Keratinocyte (primary cell): ENCODE data around the gene JSRP1. TPM values are rescaled to one million over a fixed set of nuclear protein-coding genes. Genes with fewer than 3 reads are reported as not detected.

Source experiments
- DNase-seq: peaks from one replicate; pipeline ENCODE4 v3.0.0-alpha.2; 2011; ENCODE audit warnings: low read depth, missing footprints, low spot score
- FAIRE-seq: peaks from 2 replicates; lab custom pipeline; 2011; peaks lifted over from hg19 to GRCh38; lab: Jason Lieb, UNC
- H2AFZ ChIP-seq: 2 replicates; pipeline ENCODE4 v1.6.0; 2012; ENCODE audit warnings: low read length, control low read depth, inconsistent platforms; ENCODE audit not compliant: control insufficient read depth
- H3K27ac ChIP-seq: 2 replicates; pipeline ENCODE4 v1.5.1; 2011; ENCODE audit warnings: low read length; ENCODE audit not compliant: control insufficient read depth, insufficient read depth
- H3K27me3 ChIP-seq: 3 replicates; pipeline ENCODE4 v1.6.0; 2011; ENCODE audit warnings: low read length; ENCODE audit not compliant: control insufficient read depth, insufficient read depth; ENCODE audit errors: extremely low read depth
- H3K36me3 ChIP-seq, 2 experiments: 2 replicates in 1 of 2; 3 replicates in 1 of 2; pipeline ENCODE4 v1.5.1; 2011; ENCODE audit warnings: low read length in 2 of 2, mild to moderate bottlenecking in 1 of 2; ENCODE audit not compliant: control insufficient read depth in 2 of 2, insufficient read depth in 2 of 2; ENCODE audit errors: extremely low read depth in 1 of 2
- H3K4me1 ChIP-seq: 3 replicates; pipeline ENCODE4 v1.5.1; 2011; ENCODE audit warnings: low read length; ENCODE audit not compliant: control insufficient read depth, insufficient read depth; ENCODE audit errors: extremely low read depth
- H3K4me2 ChIP-seq: 3 replicates; pipeline ENCODE4 v1.6.0; 2011; ENCODE audit warnings: low read depth, low read length; ENCODE audit not compliant: control insufficient read depth, insufficient read depth; ENCODE audit errors: extremely low read depth
- H3K4me3 ChIP-seq, 3 experiments: fragments of 200-600 bp in 1 of 3; sonication (generic) in 1 of 3; 2 replicates in 2 of 3; 3 replicates in 1 of 3; pipeline ENCODE4 v1.5.1; 2011 to 2016; ENCODE audit warnings: low read length in 3 of 3, mild to moderate bottlenecking in 3 of 3, control low read depth in 2 of 3, inconsistent platforms in 1 of 3, low read depth in 1 of 3, mixed read lengths in 1 of 3, mixed run types in 1 of 3, moderate library complexity in 1 of 3; ENCODE audit not compliant: control insufficient read depth in 2 of 3, insufficient read depth in 2 of 3; ENCODE audit errors: extremely low read depth in 1 of 3
- H3K79me2 ChIP-seq: 2 replicates; pipeline ENCODE4 v1.6.0; 2012; ENCODE audit warnings: low read length; ENCODE audit not compliant: control insufficient read depth, insufficient read depth
- H3K9ac ChIP-seq: 3 replicates; pipeline ENCODE4 v1.6.0; 2011; ENCODE audit warnings: low read length; ENCODE audit not compliant: control insufficient read depth, insufficient read depth; ENCODE audit errors: extremely low read depth
- H3K9me1 ChIP-seq: 3 replicates; pipeline ENCODE4 v1.6.0; 2011; ENCODE audit warnings: low read length; ENCODE audit not compliant: control insufficient read depth, insufficient read depth; ENCODE audit errors: extremely low read depth
- H3K9me3 ChIP-seq: 2 replicates; pipeline ENCODE4 v1.5.1; 2012; ENCODE audit warnings: low read depth, low read length; ENCODE audit not compliant: control insufficient read depth
- H4K20me1 ChIP-seq: 3 replicates; pipeline ENCODE4 v1.6.0; 2011; ENCODE audit warnings: low read length; ENCODE audit not compliant: control insufficient read depth, insufficient read depth; ENCODE audit errors: extremely low read depth
- EZH2 ChIP-seq: IDR thresholded peaks from one replicate; pipeline ENCODE4 v1.6.1; 2012; ENCODE audit warnings: inconsistent platforms, mild to moderate bottlenecking, low read length, moderate library complexity
- dilution Hi-C: fragments of 300-500 bp; cut with MboI; formaldehyde crosslinking; loops from one replicate; pipeline ENCODE4 v1.7.0; 2020; ENCODE audit warnings: low sequenced_read_pairs; ENCODE audit not compliant: extremely low pct_ligation_motif_present
- polyA plus RNA-seq, 5 experiments: library from polyadenylated mRNA; depleted of rRNA in 3 of 5; stranded (reverse) in 3 of 5; stranded (forward) in 1 of 5; unstranded in 1 of 5; fragments of >200 nt; gene quantifications; 1 replicate in 1 of 5; 2 replicates in 3 of 5; 3 replicates in 1 of 5; pipeline versions ENCODE4 v1.2.1 to v1.2.3, GENCODE V29; 2011 to 2012; ENCODE audit warnings: missing spikeins in 2 of 5, low read depth in 1 of 5, low replicate concordance in 1 of 5
- TF ChIP-seq, protein P1 (sequence below), 3 experiments: IDR thresholded peaks in 1 of 3; conservative IDR thresholded peaks in 1 of 3; optimal IDR thresholded peaks in 1 of 3; 2 replicates in 2 of 3; 3 replicates in 1 of 3; pipeline versions ENCODE3 to v1.5.1; 2011; ENCODE audit warnings: low read length in 3 of 3, mild to moderate bottlenecking in 3 of 3, moderate library complexity in 2 of 3, control low read depth in 1 of 3, inconsistent platforms in 1 of 3; ENCODE audit not compliant: insufficient read depth in 2 of 3; ENCODE audit errors: extremely low read depth in 1 of 3

The JSRP1 gene
- polyA plus RNA-seq, 1 donor (not counting 4 experiments of a cell fraction or from before 2014, with no cell fraction given), result not detected

DNA sequence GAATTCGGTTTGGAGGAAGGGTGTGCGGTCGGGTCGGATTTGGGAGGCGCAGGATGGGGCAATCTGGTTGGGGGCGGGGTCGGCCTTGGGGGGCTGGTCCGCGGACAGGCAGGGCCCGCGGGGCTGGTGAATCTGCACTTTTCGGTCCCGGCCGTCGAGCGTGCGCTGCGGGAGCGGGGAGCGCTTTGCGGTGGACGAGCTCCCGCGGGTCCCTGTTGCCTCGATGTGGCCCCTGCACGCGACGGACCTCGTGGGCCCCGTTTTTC, 13.9 kb upstream of the JSRP1 start:
- peaks cover 18% of the 10 kb centered on the region for H3K4me1 ChIP-seq
- DNase-seq (no peak), FAIRE-seq (no peak)
- H4K20me1 ChIP-seq, result peaks cover 33% of the 10 kb centered on the region
- H3K27ac ChIP-seq, result peak overlapping the region; percentile 79
- H3K4me3 ChIP-seq, result peak overlapping the region; percentile 89 to 99 (median 93)
- peak overlapping the region; percentile 93 for H3K9ac ChIP-seq
- TF ChIP-seq EZH2, result no peak
- TF ChIP-seq, protein P1, sequence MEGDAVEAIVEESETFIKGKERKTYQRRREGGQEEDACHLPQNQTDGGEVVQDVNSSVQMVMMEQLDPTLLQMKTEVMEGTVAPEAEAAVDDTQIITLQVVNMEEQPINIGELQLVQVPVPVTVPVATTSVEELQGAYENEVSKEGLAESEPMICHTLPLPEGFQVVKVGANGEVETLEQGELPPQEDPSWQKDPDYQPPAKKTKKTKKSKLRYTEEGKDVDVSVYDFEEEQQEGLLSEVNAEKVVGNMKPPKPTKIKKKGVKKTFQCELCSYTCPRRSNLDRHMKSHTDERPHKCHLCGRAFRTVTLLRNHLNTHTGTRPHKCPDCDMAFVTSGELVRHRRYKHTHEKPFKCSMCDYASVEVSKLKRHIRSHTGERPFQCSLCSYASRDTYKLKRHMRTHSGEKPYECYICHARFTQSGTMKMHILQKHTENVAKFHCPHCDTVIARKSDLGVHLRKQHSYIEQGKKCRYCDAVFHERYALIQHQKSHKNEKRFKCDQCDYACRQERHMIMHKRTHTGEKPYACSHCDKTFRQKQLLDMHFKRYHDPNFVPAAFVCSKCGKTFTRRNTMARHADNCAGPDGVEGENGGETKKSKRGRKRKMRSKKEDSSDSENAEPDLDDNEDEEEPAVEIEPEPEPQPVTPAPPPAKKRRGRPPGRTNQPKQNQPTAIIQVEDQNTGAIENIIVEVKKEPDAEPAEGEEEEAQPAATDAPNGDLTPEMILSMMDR (optimal IDR thresholded peaks at IDR 0.05 in 1 of 3, IDR thresholded peaks at IDR 0.05 in 1 of 3, conservative IDR thresholded peaks at IDR 0.05 in 1 of 3; ENCODE audit: extremely low read depth in 1 of 3, insufficient read depth in 2 of 3, low read length in 3 of 3), result no peak
- H3K9me1 ChIP-seq, result no peaks in the 10 kb centered on the region
- peaks cover 44% of the 10 kb centered on the region for H3K79me2 ChIP-seq
- peak overlapping the region; percentile 22 for H3K4me2 ChIP-seq
- H3K9me3 ChIP-seq, result no peaks in the 10 kb centered on the region
- dilution Hi-C loops, result no loop called here
- H2AFZ ChIP-seq, result no peak overlapping the region
- no peaks in the 10 kb centered on the region for H3K27me3 ChIP-seq
- H3K36me3 ChIP-seq, result peaks cover 11 to 16% of the 10 kb centered on the region in 2 experiments

DNA sequence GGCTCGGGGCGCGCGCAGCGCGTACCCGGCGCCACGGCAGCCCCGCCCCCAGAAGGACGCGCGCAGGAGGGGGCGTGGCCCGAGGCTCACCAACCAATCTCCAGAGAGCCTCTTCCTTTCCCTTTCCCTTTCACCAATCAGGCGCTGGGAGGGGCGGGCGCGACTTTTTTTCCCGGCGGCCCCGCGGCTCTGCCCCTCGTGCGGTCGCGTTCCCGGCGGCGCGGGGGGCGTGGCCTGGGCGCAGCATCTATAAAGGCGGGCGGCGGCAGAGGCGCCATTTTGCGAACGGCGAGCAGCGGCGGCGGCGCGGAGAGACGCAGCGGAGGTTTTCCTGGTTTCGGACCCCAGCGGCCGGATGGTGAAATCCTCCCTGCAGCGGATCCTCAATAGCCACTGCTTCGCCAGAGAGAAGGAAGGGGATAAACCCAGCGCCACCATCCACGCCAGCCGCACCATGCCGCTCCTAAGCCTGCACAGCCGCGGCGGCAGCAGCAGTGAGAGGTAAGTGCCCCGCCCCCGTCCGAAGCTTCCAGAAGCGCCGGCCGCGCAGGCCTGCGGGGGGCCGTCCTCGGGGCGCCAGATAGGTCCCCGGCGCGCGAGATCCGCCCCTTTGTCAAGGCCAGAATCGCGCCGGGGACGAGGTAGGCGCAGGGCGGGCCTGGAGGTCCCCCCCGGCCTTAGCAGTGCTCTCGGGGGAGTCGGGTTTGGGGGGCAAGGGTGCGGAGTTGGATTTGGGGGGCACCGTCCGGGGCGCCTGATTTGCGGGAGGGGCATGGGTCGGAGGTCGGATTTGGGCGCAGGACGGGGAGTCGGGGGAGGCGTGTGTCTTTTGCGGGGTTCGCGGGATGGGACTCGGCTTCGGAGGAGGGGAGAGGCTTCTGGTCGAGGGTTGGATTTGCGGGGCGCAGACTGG, 13.3 kb upstream of the JSRP1 start:
- Histone ChIP-seq H3K36me3 (peaks cover 11 to 16% of the 10 kb centered on the region in 2 experiments), H3K4me3 (peak overlapping the region; percentile 89 to 99 (median 93)), H3K4me2 (peak overlapping the region; percentile 87), H3K9me3 (no peaks in the 10 kb centered on the region), H4K20me1 (peaks cover 30% of the 10 kb centered on the region), H3K79me2 (peaks cover 44% of the 10 kb centered on the region), H3K9ac (peak overlapping the region; percentile 93), H3K27me3 (no peaks in the 10 kb centered on the region), H3K9me1 (no peaks in the 10 kb centered on the region), H2AFZ (no peak overlapping the region), H3K27ac (peak overlapping the region; percentile 79), H3K4me1 (peaks cover 18% of the 10 kb centered on the region)
- FAIRE-seq (no peak), DNase-seq (no peak)
- dilution Hi-C loops, result no loop called here
- TF ChIP-seq, protein P1 (optimal IDR thresholded peaks at IDR 0.05 in 1 of 3, IDR thresholded peaks at IDR 0.05 in 1 of 3, conservative IDR thresholded peaks at IDR 0.05 in 1 of 3; ENCODE audit: extremely low read depth in 1 of 3, insufficient read depth in 2 of 3, low read length in 3 of 3), result no peak
- TF ChIP-seq EZH2, result no peak
